ENCODE data around the gene IZUMO4. TPM values are rescaled to one million over a fixed set of nuclear protein-coding genes. Genes with fewer than 3 reads are reported as not detected.
"Not testable (repeated sequence)": the region's sequence is repeated elsewhere in the genome, so short reads cannot be mapped to it uniquely, and the experiment has no call there.

IZUMO4 gene
- total RNA-seq, 2 donors from 2014 or later, result 29.7 to 105 TPM

- no peak for ATAC-seq
- Mint-ChIP-seq H3K36me3 (peaks cover 18 to 30% of the 10 kb centered on the region in 2 donors), H3K9me3 (no peaks in the 10 kb centered on the region), H3K27ac (peak overlapping the region; percentile 42 to 77)
- no peak for DNase-seq (ENCODE audit: low spot score in 2 of 2)
These were observed 23.8 kb upstream of the IZUMO4 start for GRCh38 chr19:2072757-2073551.

- H3K36me3 Mint-ChIP-seq, result peaks cover 24 to 43% of the 10 kb centered on the region in 2 donors
- ATAC-seq, result no peak
- no peaks in the 10 kb centered on the region for H3K9me3 Mint-ChIP-seq
- DNase-seq (ENCODE audit: low spot score in 2 of 2), result no peak
- no peak overlapping the region for H3K27ac Mint-ChIP-seq
These were observed 20.2 kb upstream of the IZUMO4 start for GRCh38 chr19:2076526-2076944.

GRCh38 chr19:2077398-2077797 is 19.3 kb upstream of the IZUMO4 start:
- peak overlapping the region in 1 of 2 donors; percentile 65 for H3K27ac Mint-ChIP-seq
- no peaks in the 10 kb centered on the region for H3K9me3 Mint-ChIP-seq
- ATAC-seq, result no peak

GRCh38 chr19:2077833-2078619 is 18.7 kb upstream of the IZUMO4 start:
- Mint-ChIP-seq H3K36me3 (peaks cover 32 to 45% of the 10 kb centered on the region in 2 donors), H3K27ac (no peak overlapping the region), H3K9me3 (no peaks in the 10 kb centered on the region)
- DNase-seq (ENCODE audit: low spot score in 2 of 2) (no peak), ATAC-seq (no peak)

More at GRCh38 chr19:2077398-2077797, 19.3 kb upstream of the IZUMO4 start:
- peaks cover 28 to 45% of the 10 kb centered on the region in 2 donors for H3K36me3 Mint-ChIP-seq
- no peak for DNase-seq (ENCODE audit: low spot score in 2 of 2)

- Mint-ChIP-seq H3K27ac (peak overlapping the region; percentile 95 to 100), H3K9me3 (no peaks in the 10 kb centered on the region), H3K36me3 (peaks cover 41 to 54% of the 10 kb centered on the region in 2 donors)
- DNase-seq (ENCODE audit: low spot score in 2 of 2) (no peak), ATAC-seq (no peak)
These were observed 17.4 kb upstream of the IZUMO4 start for GRCh38 chr19:2079076-2079864.

GRCh38 chr19:2079865-2080301 is 16.8 kb upstream of the IZUMO4 start:
- H3K36me3 Mint-ChIP-seq, result peaks cover 48 to 60% of the 10 kb centered on the region in 2 donors
- H3K9me3 Mint-ChIP-seq, result no peaks in the 10 kb centered on the region
- DNase-seq (ENCODE audit: low spot score in 2 of 2), result no peak
- ATAC-seq, result no peak
- peak overlapping the region; percentile 95 to 100 for H3K27ac Mint-ChIP-seq

GRCh38 chr19:2080336-2080988 is 16.3 kb upstream of the IZUMO4 start:
- peaks cover 53 to 63% of the 10 kb centered on the region in 2 donors for H3K36me3 Mint-ChIP-seq
- no peak for ATAC-seq
- peak overlapping the region; percentile 95 to 100 for H3K27ac Mint-ChIP-seq
- DNase-seq (ENCODE audit: low spot score in 2 of 2), result no peak
- H3K9me3 Mint-ChIP-seq, result no peaks in the 10 kb centered on the region

GRCh38 chr19:2081873-2082810 is 14.6 kb upstream of the IZUMO4 start:
- DNase-seq (ENCODE audit: low spot score in 2 of 2) (peak in 1 of 2 donors; percentile 79), ATAC-seq (peak in 1 of 2 donors; percentile 52)
- Mint-ChIP-seq H3K36me3 (peaks cover 54 to 69% of the 10 kb centered on the region in 2 donors), H3K27ac (peak overlapping the region; percentile 99 to 100), H3K9me3 (no peaks in the 10 kb centered on the region)

- H3K27ac Mint-ChIP-seq, result peak overlapping the region; percentile 99 to 100
- peaks cover 48 to 73% of the 10 kb centered on the region in 2 donors for H3K36me3 Mint-ChIP-seq
- H3K9me3 Mint-ChIP-seq, result no peaks in the 10 kb centered on the region
- DNase-seq (ENCODE audit: low spot score in 2 of 2) (peak in 1 of 2 donors; percentile 51), ATAC-seq (peak; percentile 16 to 21)
These were observed 13.4 kb upstream of the IZUMO4 start for GRCh38 chr19:2083174-2083854.

- peak; percentile 62 to 83 for ATAC-seq
- H3K36me3 Mint-ChIP-seq, result peaks cover 46 to 69% of the 10 kb centered on the region in 2 donors
- no peaks in the 10 kb centered on the region for H3K9me3 Mint-ChIP-seq
- peak overlapping the region; percentile 99 to 100 for H3K27ac Mint-ChIP-seq
- peak; percentile 93 to 95 for DNase-seq (ENCODE audit: low spot score in 2 of 2)
These were observed 11.6 kb upstream of the IZUMO4 start for GRCh38 chr19:2084993-2085720.

GRCh38 chr19:2086695-2087620 is 9.8 kb upstream of the IZUMO4 start:
- peak in 1 of 2 donors; percentile 42 for DNase-seq (ENCODE audit: low spot score in 2 of 2)
- ATAC-seq, result peak; percentile 30 to 47
- not testable (repeated sequence) for H3K9me3 Mint-ChIP-seq
- peak overlapping the region; percentile 97 to 100 for H3K27ac Mint-ChIP-seq
- H3K36me3 Mint-ChIP-seq, result peaks cover 36 to 53% of the 10 kb centered on the region in 2 donors

GRCh38 chr19:2087621-2088100 is 9.1 kb upstream of the IZUMO4 start:
- ATAC-seq (peak; percentile 6 to 13), DNase-seq (ENCODE audit: low spot score in 2 of 2) (no peak)
- peaks cover 29 to 46% of the 10 kb centered on the region in 2 donors for H3K36me3 Mint-ChIP-seq
- peak overlapping the region; percentile 97 to 100 for H3K27ac Mint-ChIP-seq
- H3K9me3 Mint-ChIP-seq, result no peaks in the 10 kb centered on the region

All from activated naive CD4-positive, alpha-beta T cell treated with anti-CD3 and anti-CD28 coated beads, Interleukin-2, amount 50 U/mL, for 72 hours (primary cell).